AG10803 (cell line): ENCODE data around the gene PTPN23.

Source experiments
- DNase-seq: peaks from one replicate; pipeline ENCODE4 v3.0.0; 2010; ENCODE audit warnings: low read depth
- H3K4me3 ChIP-seq: 2 replicates; pipeline ENCODE4 v1.5.1; 2011; ENCODE audit warnings: mild to moderate bottlenecking, low read length, control low read depth
- TF ChIP-seq, protein P1 (sequence below): conservative IDR thresholded peaks from 2 replicates; pipeline ENCODE4 v1.5.1; 2011; ENCODE audit warnings: mild to moderate bottlenecking, low read length, control low read depth, inconsistent platforms

The PTPN23 gene

DNA sequence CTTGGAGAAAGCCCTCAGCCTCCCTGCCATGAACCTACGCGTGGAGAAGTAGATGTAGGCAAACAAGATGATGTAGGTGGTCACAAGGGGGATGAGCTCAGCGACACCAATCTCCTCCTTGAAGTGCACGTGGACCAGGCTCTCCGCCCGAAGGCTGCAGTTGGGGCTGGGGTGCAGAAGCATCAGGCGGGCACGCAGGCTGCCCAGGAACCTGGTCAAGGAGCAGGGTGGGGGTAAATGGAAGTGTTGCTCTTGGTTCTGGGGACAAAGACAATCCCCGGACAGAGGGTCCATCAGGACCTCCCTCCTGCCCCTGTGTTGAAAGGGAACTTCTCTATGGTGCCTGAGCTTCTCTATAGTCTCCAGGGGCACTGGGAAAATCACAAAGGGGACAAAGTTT lies 45.1 kb downstream of the PTPN23 start:
- no peak for DNase-seq
- H3K4me3 ChIP-seq = no peak overlapping the region
- TF ChIP-seq, protein P1, sequence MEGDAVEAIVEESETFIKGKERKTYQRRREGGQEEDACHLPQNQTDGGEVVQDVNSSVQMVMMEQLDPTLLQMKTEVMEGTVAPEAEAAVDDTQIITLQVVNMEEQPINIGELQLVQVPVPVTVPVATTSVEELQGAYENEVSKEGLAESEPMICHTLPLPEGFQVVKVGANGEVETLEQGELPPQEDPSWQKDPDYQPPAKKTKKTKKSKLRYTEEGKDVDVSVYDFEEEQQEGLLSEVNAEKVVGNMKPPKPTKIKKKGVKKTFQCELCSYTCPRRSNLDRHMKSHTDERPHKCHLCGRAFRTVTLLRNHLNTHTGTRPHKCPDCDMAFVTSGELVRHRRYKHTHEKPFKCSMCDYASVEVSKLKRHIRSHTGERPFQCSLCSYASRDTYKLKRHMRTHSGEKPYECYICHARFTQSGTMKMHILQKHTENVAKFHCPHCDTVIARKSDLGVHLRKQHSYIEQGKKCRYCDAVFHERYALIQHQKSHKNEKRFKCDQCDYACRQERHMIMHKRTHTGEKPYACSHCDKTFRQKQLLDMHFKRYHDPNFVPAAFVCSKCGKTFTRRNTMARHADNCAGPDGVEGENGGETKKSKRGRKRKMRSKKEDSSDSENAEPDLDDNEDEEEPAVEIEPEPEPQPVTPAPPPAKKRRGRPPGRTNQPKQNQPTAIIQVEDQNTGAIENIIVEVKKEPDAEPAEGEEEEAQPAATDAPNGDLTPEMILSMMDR = no peak

DNA sequence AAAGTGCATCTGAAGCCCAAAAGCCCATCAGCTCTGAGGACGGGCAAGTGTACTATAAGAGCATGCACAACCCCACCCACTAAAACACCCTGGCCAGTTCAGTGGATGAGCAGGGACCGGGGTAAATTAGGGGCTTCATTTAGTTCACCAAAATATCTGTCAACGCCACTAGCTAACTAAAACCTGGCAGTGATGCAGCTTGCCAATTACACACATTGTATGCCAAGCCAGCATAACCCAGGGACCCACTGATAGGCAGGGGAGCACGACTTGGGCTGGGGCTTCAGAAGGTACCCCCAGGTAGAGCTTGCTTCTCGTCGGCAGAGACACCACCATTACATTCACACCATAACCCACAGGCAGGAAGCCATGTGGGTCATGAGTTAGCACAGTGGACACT lies 47.0 kb downstream of the PTPN23 start:
- no peak for DNase-seq
- no peak overlapping the region for H3K4me3 ChIP-seq
- TF ChIP-seq, protein P1 = no peak

DNA sequence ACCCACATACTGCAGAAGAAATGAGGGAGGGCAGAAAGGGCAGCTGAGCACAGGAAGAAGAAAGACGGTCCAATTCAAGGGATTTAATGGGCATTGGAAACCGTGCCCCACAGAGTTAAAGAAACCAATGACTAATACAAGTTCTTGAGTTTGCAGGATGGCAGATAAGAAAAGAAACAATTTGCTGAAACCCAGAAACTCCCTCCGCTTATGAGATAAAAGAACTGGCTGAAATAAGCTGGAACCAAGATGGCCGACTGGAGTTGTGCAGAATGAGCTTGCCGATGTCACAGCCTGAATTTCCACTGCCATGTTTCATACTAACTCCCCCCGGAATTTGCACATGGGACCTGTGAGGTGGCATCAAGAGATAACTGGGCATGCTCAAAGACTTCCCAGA lies 47.8 kb downstream of the PTPN23 start:
- TF ChIP-seq, protein P1 = no peak
- DNase-seq = no peak
- H3K4me3 ChIP-seq = no peak overlapping the region

DNA sequence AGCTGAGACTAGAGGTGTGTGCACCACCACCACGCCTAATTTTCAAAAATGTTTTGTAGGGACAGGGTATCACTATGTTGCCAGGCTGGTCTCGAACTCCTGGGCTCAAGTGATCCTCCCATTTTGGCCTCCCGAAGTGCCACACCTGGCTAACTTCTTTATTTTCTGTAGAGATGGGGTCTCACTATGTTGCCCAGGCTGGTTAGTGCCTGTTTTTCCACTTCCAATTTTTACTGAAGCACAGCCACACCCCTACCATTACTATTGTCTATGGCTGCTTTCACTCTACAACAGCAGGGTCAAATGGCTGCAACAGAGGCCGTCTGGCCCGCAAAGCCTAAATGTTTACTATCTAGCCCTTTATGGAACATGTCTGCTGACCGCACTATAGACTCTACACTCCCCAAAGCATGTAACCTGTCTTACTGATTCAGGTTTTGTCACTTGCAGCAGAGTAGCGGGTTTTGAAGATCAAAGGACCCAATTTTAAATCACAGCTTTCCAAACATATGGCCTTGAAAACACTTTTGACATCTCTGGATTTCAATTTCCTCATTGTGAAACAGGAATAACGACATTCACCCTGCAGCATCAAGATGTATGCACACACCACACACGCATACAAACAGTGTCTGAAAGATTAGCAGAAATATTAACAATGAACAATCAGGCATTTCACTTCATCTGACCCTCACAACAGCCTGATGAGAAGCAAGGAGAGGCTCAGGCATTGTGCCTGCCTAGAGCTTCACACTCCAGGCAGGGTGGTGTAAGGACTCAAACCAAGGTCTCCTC lies 48.9 kb downstream of the PTPN23 start:
- no peak for DNase-seq
- TF ChIP-seq, protein P1 = no peak
- H3K4me3 ChIP-seq = no peak overlapping the region

DNA sequence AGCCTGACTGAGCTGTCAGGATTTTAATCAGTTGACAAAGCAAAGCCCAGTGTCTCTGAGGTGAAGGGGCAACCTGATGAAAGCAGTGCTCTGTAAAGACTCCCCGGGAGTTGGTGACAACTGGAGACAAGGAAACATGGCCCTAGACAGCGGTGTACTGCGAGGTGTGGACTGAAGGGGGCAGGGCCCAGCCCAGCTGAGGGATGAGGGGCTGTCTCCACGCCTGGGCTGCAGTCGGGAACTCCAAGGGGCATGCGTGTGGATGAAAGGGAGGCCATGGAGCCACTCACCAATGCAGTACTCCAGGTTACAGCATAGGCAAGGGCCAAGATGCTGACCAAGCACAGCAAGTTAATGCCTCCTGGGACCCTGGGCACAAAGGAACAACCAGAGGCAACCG lies 49.8 kb downstream of the PTPN23 start:
- no peak for DNase-seq
- H3K4me3 ChIP-seq = no peak overlapping the region
- TF ChIP-seq, protein P1 = no peak

DNA sequence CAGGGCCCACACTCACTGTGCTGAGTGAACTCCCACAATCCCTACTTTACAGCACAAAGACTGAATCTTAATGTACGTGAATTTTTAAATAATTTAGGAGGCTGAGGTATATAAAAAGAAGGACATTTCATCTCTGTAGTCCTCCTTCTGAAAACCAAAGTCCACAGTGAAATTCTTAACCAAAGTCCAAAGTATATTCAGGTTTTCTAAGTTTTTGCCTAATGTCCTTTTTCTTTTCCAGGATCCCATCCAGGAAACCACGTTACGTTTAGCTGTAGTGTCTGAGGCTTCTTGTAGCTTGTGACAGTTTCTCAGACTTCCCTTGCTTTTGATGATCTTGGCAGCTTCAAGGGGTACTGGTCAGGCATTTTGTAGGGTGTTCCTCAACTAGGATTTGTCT lies 50.4 kb downstream of the PTPN23 start:
- DNase-seq = no peak
- TF ChIP-seq, protein P1 = no peak
- no peak overlapping the region for H3K4me3 ChIP-seq

- DNase-seq = no peak
- TF ChIP-seq, protein P1 = no peak
- no peak overlapping the region for H3K4me3 ChIP-seq
Measured at GRCh38 chr3:47432673-47433072, 51.9 kb downstream of the PTPN23 start.
